ENCODE data around the gene SHROOM4. TPM values are rescaled to one million over a fixed set of nuclear protein-coding genes. Genes with fewer than 3 reads are reported as not detected.

Gene SHROOM4
- total RNA-seq, 1 donor from 2014 or later, result 6.1 TPM

DNA sequence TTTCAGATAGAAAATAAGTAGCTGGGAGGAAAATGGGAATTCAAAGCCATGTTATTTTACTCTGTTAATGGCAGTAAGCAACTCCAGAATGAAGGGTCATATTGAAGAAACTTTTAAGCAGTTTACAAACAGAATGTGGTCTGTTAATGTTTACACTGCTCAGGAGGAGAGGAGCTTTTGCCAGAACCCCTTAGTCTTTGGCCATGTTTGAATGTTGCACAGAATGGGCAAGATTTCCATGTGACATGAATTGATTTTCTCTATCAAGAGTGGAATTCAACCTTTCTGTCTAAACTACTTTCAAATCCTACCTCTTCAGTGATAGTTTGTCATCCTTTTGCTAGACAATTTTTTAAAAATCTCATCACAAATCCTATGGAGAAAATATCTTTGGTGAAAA lies 227.6 kb downstream of the SHROOM4 start:
- Histone ChIP-seq H3K27me3 (ENCODE audit: control insufficient read depth, insufficient read depth, low read length) (no peaks in the 10 kb centered on the region), H3K4me3 (ENCODE audit: low read depth, low read length) (no peak overlapping the region), H3K36me3 (ENCODE audit: control insufficient read depth, insufficient read depth, low read length) (no peaks in the 10 kb centered on the region)
- TF ChIP-seq CTCF (IDR thresholded peaks at IDR 0.05; ENCODE audit: insufficient read depth, low read length, poor library complexity, severe bottlenecking), result no peak
- DNase-seq (ENCODE audit: low read depth), result no peak

DNA sequence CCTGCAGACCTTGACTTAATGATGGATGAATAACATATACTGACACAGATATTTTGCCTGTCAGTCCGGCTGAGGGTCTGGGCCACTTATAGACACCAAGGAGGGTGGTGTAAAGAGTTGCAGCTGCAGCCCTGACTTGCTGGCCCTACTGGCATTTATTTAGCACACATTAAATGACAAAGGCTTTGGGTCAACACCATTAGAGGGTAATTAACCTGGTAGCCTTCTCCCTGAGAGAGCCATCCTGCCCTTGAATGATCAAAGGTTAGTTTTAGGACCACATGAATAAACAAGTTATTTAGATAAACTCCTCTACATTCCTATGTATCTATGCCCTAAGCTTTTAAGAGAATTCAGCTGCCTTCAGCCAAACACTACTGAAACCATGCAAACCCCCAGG lies 232.6 kb downstream of the SHROOM4 start:
- Histone ChIP-seq H3K27me3 (ENCODE audit: control insufficient read depth, insufficient read depth, low read length) (no peaks in the 10 kb centered on the region), H3K4me3 (ENCODE audit: low read depth, low read length) (no peak overlapping the region), H3K36me3 (ENCODE audit: control insufficient read depth, insufficient read depth, low read length) (no peaks in the 10 kb centered on the region)
- DNase-seq (ENCODE audit: low read depth), result no peak
- TF ChIP-seq CTCF (IDR thresholded peaks at IDR 0.05; ENCODE audit: insufficient read depth, low read length, poor library complexity, severe bottlenecking), result no peak

DNA sequence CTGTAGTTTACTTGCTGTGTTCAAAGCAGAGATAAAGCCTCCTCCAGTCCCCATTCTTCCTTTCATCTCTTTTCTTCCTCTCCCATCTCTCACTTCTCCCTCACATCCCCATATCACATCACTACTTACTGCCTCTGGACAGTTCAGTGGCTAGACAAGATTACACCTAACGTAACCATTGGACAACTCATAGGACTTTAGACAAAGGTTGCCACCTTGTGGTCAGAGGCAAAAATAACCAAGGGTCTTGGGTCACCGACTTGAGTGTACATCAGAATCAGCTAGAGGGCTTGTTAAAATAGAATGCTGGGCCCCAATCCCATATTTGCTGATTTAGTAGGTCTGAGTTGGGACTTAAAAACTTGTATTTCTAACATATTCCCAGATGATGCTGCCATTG lies 234.0 kb downstream of the SHROOM4 start:
- H3K4me3 ChIP-seq (ENCODE audit: low read depth, low read length), result no peak overlapping the region
- DNase-seq (ENCODE audit: low read depth), result peak; percentile 28
- no peaks in the 10 kb centered on the region for H3K27me3 ChIP-seq (ENCODE audit: control insufficient read depth, insufficient read depth, low read length)
- H3K36me3 ChIP-seq (ENCODE audit: control insufficient read depth, insufficient read depth, low read length), result no peaks in the 10 kb centered on the region
- peak; percentile 51 for TF ChIP-seq CTCF (IDR thresholded peaks at IDR 0.05; ENCODE audit: insufficient read depth, low read length, poor library complexity, severe bottlenecking)

DNA sequence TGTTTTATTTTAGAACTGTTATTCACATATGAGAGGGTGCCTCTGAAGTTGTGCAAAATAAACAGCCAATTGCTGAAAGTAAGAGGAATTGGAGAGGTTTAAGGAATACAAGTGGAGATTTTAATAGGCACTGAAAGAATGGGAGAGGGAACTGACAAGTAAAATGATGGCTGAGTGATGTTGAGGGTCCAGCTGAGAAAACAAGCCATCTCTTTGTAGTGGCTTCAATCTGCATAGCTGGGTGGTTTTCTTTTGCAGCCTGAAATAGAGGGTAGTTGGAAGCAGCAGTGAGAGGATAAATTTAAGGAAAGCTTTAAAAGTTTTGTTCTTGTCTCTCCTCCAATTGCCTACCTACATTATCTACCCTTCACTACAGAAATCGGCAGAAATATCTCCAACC lies 236.7 kb downstream of the SHROOM4 start:
- Histone ChIP-seq H3K4me3 (ENCODE audit: low read depth, low read length) (no peak overlapping the region), H3K36me3 (ENCODE audit: control insufficient read depth, insufficient read depth, low read length) (no peaks in the 10 kb centered on the region), H3K27me3 (ENCODE audit: control insufficient read depth, insufficient read depth, low read length) (no peaks in the 10 kb centered on the region)
- no peak for DNase-seq (ENCODE audit: low read depth)
- no peak for TF ChIP-seq CTCF (IDR thresholded peaks at IDR 0.05; ENCODE audit: insufficient read depth, low read length, poor library complexity, severe bottlenecking)

DNA sequence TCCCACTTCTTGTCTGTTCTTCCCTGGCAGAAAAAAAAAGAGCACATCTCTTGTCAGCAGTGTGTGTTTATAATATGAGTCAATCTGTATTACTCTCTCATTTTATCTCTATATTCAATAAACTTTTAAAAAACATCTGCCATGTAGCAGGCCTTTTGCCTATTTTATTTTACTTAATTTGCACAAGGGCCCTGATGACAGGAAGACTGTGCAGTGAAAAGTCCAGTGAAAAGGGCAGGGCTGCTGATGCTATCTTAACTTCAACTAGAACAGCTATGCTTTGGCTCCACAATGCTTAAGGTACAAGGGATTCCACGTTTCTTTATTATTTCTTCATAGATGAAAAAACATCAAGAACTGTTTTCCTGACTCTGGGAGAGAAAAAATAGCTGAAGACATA lies 246.4 kb downstream of the SHROOM4 start:
- H3K36me3 ChIP-seq (ENCODE audit: control insufficient read depth, insufficient read depth, low read length), result no peaks in the 10 kb centered on the region
- TF ChIP-seq CTCF (IDR thresholded peaks at IDR 0.05; ENCODE audit: insufficient read depth, low read length, poor library complexity, severe bottlenecking), result no peak
- no peak overlapping the region for H3K4me3 ChIP-seq (ENCODE audit: low read depth, low read length)
- DNase-seq (ENCODE audit: low read depth), result no peak
- H3K27me3 ChIP-seq (ENCODE audit: control insufficient read depth, insufficient read depth, low read length), result no peaks in the 10 kb centered on the region

GRCh38 chrX:50565718-50566117 lies 248.3 kb downstream of the SHROOM4 start:
- H3K36me3 ChIP-seq (ENCODE audit: control insufficient read depth, insufficient read depth, low read length), result no peaks in the 10 kb centered on the region
- DNase-seq (ENCODE audit: low read depth), result no peak
- H3K4me3 ChIP-seq (ENCODE audit: low read depth, low read length), result no peak overlapping the region
- TF ChIP-seq CTCF (IDR thresholded peaks at IDR 0.05; ENCODE audit: insufficient read depth, low read length, poor library complexity, severe bottlenecking), result no peak
- no peaks in the 10 kb centered on the region for H3K27me3 ChIP-seq (ENCODE audit: control insufficient read depth, insufficient read depth, low read length)

All from kidney epithelial cell (primary cell).